ENCODE measurements around the gene VDAC2.

DNA sequence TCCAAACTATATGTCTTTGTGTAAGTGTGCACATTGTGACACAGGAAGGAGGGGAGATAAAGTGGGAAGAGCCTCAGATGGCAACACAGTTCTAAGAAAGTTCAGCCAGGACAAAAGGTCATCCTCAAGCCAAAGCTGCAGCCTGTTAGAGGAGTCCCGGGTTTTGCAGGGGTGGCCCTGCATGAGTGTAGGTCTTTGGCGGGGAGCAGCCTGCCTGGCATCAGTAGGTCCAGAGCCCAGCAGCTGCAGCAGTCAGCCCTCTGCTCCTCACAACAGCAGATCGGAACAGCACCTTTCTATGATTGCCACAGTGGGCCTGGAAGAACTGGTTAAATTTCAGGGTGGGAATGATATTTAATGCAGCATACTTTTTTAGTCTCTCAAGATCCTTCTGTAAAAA, 13.5 kb upstream of the VDAC2 start:
- TF ChIP-seq, protein P1, sequence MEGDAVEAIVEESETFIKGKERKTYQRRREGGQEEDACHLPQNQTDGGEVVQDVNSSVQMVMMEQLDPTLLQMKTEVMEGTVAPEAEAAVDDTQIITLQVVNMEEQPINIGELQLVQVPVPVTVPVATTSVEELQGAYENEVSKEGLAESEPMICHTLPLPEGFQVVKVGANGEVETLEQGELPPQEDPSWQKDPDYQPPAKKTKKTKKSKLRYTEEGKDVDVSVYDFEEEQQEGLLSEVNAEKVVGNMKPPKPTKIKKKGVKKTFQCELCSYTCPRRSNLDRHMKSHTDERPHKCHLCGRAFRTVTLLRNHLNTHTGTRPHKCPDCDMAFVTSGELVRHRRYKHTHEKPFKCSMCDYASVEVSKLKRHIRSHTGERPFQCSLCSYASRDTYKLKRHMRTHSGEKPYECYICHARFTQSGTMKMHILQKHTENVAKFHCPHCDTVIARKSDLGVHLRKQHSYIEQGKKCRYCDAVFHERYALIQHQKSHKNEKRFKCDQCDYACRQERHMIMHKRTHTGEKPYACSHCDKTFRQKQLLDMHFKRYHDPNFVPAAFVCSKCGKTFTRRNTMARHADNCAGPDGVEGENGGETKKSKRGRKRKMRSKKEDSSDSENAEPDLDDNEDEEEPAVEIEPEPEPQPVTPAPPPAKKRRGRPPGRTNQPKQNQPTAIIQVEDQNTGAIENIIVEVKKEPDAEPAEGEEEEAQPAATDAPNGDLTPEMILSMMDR (conservative IDR thresholded peaks at IDR 0.05; ENCODE audit: low read length) = no peak
- no peak for TF ChIP-seq EZH2phosphoT487 (IDR thresholded peaks at IDR 0.05; ENCODE audit: borderline replicate concordance, low read depth, low read length)

Data from OCI-LY7 (cell line).